Gastrocnemius medialis (tissue), 4 donors: ENCODE data around the gene HBD.

Experiments used
- CTCF ChIP-seq, 5 experiments: fragments of 450-650 bp in 3 of 5; fragments of 200-600 bp in 2 of 5; sonication (generic) in 2 of 5; IDR thresholded peaks in 4 of 5; conservative IDR thresholded peaks in 1 of 5; 1 replicate in 4 of 5; 2 replicates in 1 of 5; pipeline ENCODE4 v1.5.1; 2016 to 2019; ENCODE audit warnings: antibody characterized with exemption in 5 of 5, mild to moderate bottlenecking in 3 of 5, moderate library complexity in 3 of 5
- POLR2A ChIP-seq, 2 donors: fragments of 450-650 bp; IDR thresholded peaks; one replicate each; pipeline ENCODE4 v1.6.1; 2017; ENCODE audit warnings: antibody characterized with exemption in 2 of 2, mild to moderate bottlenecking in 2 of 2, moderate library complexity in 2 of 2

- TF ChIP-seq CTCF (IDR thresholded peaks at IDR 0.05 in 4 of 5, conservative IDR thresholded peaks at IDR 0.05 in 1 of 5), result no peak
- no peak for TF ChIP-seq POLR2A (IDR thresholded peaks at IDR 0.05)
Observed at GRCh38 chr11:5239046-5239445, 4.8 kb upstream of the HBD start.
